Glomerular visceral epithelial cell (primary cell): ENCODE results near the gene GEMIN2.
"Not testable (repeated sequence)": the region's sequence is repeated elsewhere in the genome, so short reads cannot be mapped to it uniquely, and the experiment has no call there.

Source experiments
- DNase-seq: peaks from one replicate; pipeline ENCODE4 v3.0.0-alpha.2; 2016; ENCODE audit errors: extremely low spot score

Gene GEMIN2

GRCh38 chr14:39176263-39177167 is 62.4 kb downstream of the GEMIN2 start:
- no peak for DNase-seq

- no peak for DNase-seq
Observed at GRCh38 chr14:39177168-39177545, 63.0 kb downstream of the GEMIN2 start.

DNA sequence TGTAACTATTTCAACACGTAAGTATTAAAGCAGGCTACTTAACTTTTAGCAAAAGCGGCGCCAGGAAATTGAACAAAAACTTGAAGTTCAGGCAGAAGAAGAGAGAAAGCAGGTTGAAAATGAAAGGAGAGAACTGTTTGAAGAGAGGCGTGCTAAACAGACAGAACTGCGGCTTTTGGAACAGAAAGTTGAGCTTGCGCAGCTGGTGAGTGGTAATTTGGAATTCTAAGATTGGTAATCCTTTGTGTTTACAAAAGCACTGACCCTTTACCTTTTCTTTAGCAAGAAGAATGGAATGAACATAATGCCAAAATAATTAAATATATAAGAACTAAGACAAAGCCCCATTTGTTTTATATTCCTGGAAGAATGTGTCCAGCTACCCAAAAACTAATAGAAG is 64.9 kb downstream of the GEMIN2 start:
- no peak for DNase-seq

DNA sequence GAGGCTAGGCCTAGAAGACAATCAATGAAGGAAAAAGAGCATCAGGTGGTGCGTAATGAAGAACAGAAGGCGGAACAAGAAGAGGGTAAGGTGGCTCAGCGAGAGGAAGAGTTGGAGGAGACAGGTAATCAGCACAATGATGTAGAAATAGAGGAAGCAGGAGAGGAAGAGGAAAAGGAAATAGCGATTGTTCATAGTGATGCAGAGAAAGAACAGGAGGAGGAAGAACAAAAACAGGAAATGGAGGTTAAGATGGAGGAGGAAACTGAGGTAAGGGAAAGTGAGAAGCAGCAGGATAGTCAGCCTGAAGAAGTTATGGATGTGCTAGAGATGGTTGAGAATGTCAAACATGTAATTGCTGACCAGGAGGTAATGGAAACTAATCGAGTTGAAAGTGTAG is 66.4 kb downstream of the GEMIN2 start:
- no peak for DNase-seq

- DNase-seq, result no peak
Observed at GRCh38 chr14:39181026-39181692, 67.0 kb downstream of the GEMIN2 start.

DNA sequence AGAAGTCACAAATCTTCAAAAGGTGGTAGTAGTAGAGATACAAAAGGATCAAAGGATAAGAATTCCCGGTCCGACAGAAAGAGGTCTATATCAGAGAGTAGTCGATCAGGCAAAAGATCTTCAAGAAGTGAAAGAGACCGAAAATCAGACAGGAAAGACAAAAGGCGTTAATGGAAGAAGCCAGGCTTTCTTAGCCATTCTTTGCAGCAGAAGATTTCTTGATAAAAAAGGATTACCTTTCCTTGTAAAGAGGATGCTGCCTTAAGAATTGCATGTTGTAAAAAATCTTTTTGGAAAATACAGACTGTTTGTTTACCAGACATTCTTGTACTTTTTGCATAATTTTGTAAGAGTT is 67.5 kb downstream of the GEMIN2 start:
- DNase-seq, result no peak

DNA sequence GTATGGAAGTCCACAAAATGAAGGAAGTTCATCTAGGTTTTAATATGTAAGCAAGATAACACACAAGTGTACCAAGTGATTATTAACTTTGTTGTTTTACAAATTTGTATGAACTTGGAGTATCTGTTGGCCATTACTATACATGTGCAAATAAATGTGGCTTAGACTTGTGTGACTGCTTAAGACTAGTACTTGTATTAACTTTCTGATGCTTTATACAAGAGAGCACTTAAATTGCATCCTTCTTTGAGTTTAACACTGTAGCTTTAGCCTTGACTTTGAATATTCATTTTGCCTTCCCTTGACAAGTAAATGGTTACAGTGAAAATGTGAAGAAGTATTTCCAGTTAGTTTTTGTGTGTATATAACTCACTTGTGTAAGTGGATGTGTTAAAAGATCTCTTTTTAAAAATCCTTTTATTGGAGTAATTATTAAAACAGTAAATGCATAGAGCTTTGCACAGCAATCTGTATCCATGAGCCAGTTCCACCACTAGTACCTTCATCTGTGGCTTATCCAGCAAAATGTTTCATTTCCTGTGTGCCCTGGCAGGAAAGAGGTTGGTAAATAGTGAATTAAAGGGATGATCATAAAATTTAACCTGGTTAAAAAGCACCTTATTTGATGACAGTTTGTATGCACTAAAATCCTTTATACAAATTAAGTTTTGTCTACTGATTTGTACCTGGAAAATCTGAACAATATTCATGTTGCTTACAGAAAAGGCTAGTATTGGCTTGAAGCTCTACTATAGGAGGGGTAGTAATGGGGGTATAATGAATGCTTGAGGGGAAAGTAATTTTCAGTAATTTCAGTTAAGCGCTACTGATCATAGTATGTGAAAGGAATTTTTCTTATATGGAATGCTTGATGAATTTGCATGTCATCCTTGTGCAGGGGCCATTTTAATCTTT is 68.9 kb downstream of the GEMIN2 start:
- no peak for DNase-seq

GRCh38 chr14:39183685-39184003 is 69.5 kb downstream of the GEMIN2 start:
- not testable (repeated sequence) for DNase-seq

DNA sequence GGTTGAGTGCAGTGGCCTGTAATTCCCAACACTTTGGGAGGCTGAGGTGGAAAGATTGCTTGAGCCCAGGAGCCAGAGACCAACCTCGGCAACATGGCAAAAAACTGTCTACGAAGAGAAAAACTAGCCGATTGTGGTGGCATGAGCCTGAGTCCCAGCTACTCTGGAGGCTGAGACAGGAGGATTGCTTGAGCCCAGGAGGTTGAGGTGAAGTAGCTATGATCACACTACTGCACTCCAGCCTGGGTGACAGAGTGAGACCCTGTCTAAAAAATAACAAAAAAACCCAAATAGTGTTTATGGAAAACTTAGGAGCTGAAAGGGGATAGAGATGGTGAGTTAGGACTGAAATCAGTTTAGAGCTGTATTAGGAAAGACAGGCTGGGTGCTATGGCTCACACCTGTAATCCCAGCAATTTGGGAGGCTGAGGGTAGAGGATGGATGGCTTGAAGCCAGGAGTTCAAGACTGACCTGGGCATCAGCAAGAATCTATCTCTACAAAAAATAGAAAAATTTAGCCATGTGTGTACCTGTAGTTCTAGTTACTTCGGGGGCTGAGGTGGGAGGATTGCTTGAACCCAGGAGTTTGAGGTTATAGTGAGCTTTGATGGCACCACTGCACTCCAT is 70.6 kb downstream of the GEMIN2 start:
- no peak for DNase-seq

DNA sequence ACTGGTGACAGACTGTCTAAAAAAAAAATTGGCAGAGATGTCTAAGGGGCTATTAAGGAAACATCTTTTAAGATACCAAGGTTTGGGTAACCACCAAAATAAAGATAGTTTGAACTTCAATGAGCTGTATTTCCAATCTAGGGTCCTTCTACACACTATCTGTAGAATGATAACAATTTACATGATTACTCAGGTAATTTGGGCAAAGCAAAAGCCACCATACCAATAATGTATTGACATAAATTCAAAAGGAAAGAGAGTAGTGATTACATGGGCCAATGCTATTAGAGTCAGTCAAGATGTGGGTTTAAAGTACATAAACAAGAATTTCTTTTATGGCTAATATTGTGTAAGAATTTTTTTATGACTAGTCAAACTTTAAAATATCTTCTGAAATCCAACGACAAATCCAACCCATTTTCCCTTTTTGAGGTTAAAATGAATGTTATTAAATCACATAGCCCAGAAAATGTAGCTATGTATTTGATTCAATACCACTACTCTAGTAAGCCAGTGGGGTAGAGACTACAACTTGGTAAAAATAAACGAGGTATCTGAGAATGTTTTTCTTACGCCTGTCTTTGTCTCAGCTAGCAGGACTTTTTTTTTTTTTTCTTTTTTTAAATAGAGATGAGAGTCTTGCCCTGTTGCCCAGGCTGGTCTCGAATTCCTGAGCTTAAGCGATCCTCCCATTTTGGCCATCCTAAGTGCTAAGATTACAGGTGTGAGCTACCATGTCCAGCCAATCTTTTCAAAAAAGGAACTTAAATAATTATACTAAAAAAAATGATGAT is 71.3 kb downstream of the GEMIN2 start:
- no peak for DNase-seq
